Spleen (tissue), 11 donors: ENCODE results near the gene TSPAN15. TPM values are rescaled to one million over a fixed set of nuclear protein-coding genes. Genes with fewer than 3 reads are reported as not detected.

Experiments
- DNase-seq: peaks from one replicate; pipeline ENCODE4 v3.0.0-alpha.2; 2020
- H3K27ac ChIP-seq, 8 donors: fragments of 200-600 bp; sonication (generic) in 7 of 8; 1 replicate in 4 of 8; 2 replicates in 4 of 8; pipeline versions ENCODE4 v1.5.0 to v1.8.0; 2016 to 2021; ENCODE audit warnings: inconsistent platforms in 4 of 8, mild to moderate bottlenecking in 4 of 8, moderate library complexity in 1 of 8
- H3K27me3 ChIP-seq, 7 donors: fragments of 200-600 bp; sonication (generic) in 6 of 7; replicated peaks in 1 of 7; 1 replicate in 4 of 7; 2 replicates in 3 of 7; pipeline versions ENCODE4 v1.5.0 to v1.8.0; 2016 to 2021; ENCODE audit warnings: inconsistent platforms in 3 of 7, mild to moderate bottlenecking in 1 of 7
- H3K36me3 ChIP-seq, 6 donors: fragments of 200-600 bp; sonication (generic) in 5 of 6; 1 replicate in 4 of 6; 2 replicates in 2 of 6; pipeline versions ENCODE4 v1.5.0 to v1.8.0; 2016 to 2021; ENCODE audit warnings: inconsistent platforms in 2 of 6
- H3K4me1 ChIP-seq, 6 donors: fragments of 200-600 bp; sonication (generic) in 5 of 6; 1 replicate in 3 of 6; 2 replicates in 3 of 6; pipeline versions ENCODE4 v1.5.0 to v1.8.0; 2016 to 2021; ENCODE audit warnings: inconsistent platforms in 3 of 6
- H3K4me3 ChIP-seq, 8 donors: fragments of 200-600 bp; sonication (generic) in 7 of 8; 1 replicate in 4 of 8; 2 replicates in 4 of 8; pipeline versions ENCODE4 v1.5.0 to v1.8.0; 2016 to 2021; ENCODE audit warnings: inconsistent platforms in 4 of 8, mild to moderate bottlenecking in 4 of 8, moderate library complexity in 2 of 8
- H3K9me3 ChIP-seq, 8 donors: fragments of 200-600 bp; sonication (generic) in 7 of 8; 1 replicate in 4 of 8; 2 replicates in 4 of 8; pipeline versions ENCODE4 v1.5.0 to v1.8.0; 2016 to 2021; ENCODE audit warnings: inconsistent platforms in 4 of 8
- CTCF ChIP-seq, 11 experiments: fragments of 200-600 bp in 7 of 11; fragments of 450-650 bp in 4 of 11; sonication (generic) in 4 of 11; IDR thresholded peaks in 8 of 11; conservative IDR thresholded peaks in 3 of 11; 1 replicate in 7 of 11; 2 replicates in 4 of 11; pipeline versions ENCODE4 v1.4.0 to v1.8.0; 2016 to 2021; ENCODE audit warnings: antibody characterized with exemption in 11 of 11, inconsistent platforms in 4 of 11, mild to moderate bottlenecking in 1 of 11
- POLR2A ChIP-seq, 3 donors: fragments of 450-650 bp; IDR thresholded peaks; one replicate each; pipeline ENCODE4 v1.5.1; 2017; ENCODE audit warnings: antibody characterized with exemption in 3 of 3, mild to moderate bottlenecking in 1 of 3
- POLR2AphosphoS5 ChIP-seq, 3 donors: sonication (generic); formaldehyde crosslinking; IDR thresholded peaks; one replicate each; pipeline ENCODE4 v1.5.1; 2017; ENCODE audit warnings: antibody characterized with exemption in 3 of 3
- WGBS, 5 donors: extraction: QIAGEN DNeasy Blood & Tissue Kit in 3 of 5; methylation state at CpG; one replicate each; pipeline versions ENCODE4 v1.1.5 to v1.1.7; 2013 to 2018; 5-methylcytosine and 5-hydroxymethylcytosine counted together
- intact Hi-C: fragments of 100-400 bp; cut with DNase I; formaldehyde crosslinking; loops from one replicate; pipeline ENCODE4 v1.15.0; 2023; ENCODE audit warnings: low total_unique reads
- polyA plus RNA-seq, 3 donors: library from polyadenylated mRNA; stranded (reverse); fragments of 200-250 nt; gene quantifications; one replicate each; pipeline ENCODE4 v1.2.1, GENCODE V29; 2013
- total RNA-seq, 7 donors: library from RNA; depleted of rRNA in 3 of 7; stranded (reverse); fragments of >200 nt in 3 of 7; fragmentation: NEBNext Ultra II Directional in 4 of 7; extraction: Animal tissue kit (Norgen Biotek cat#: 25700) in 4 of 7; gene quantifications; one replicate each; pipeline versions ENCODE4 v1.1.0 to v1.2.1, GENCODE V29; 2016 to 2021
- donor health status: healthy with polysubstance abuse.
- donor health status: DM: no; HTN: no; CAD: no; lungs with moderate emphysema.
- donor health status: DM: no; HTN: no; CAD: no.
- donor health status: Bipolar disorder and iron deficiency.
- donor health status: healthy.
- donor health status: DM: no; HTN: no; CAD: no.
- donor health status: DM: yes; HTN: yes; CAD: no.

The TSPAN15 gene
- total and polyA plus RNA-seq, 10 donors: 13.5 to 68.4 (median 41.3) TPM

- Histone ChIP-seq H3K9me3 (no peaks in the 10 kb centered on the region), H3K4me1 (peaks cover 42 to 96% (median 79%) of the 10 kb centered on the region in 6 donors), H3K27ac (peak overlapping the region; percentile 36 to 85 (median 69)), H3K27me3 (no peaks in the 10 kb centered on the region), H3K36me3 (no peaks in the 10 kb centered on the region), H3K4me3 (no peak overlapping the region)
- 36 to 67% (median 51%) methylated on average over 1 to 2 of the region's 2 CpGs for WGBS, 5 donors
- peak; percentile 23 to 52 (median 50) for TF ChIP-seq POLR2AphosphoS5 (IDR thresholded peaks at IDR 0.05)
- no peak for TF ChIP-seq POLR2A (IDR thresholded peaks at IDR 0.05)
- peak; percentile 75 for DNase-seq
- intact Hi-C loops: no loop called here
These were observed 13.6 kb downstream of the TSPAN15 start for GRCh38 chr10:69464801-69465401.

GRCh38 chr10:69465457-69466157 lies 14.3 kb downstream of the TSPAN15 start:
- 60 to 74% (median 63%) methylated on average over 9 of the region's 9 CpGs for WGBS, 5 donors

GRCh38 chr10:69466158-69466490 lies 14.9 kb downstream of the TSPAN15 start:
- Histone ChIP-seq H3K9me3 (no peaks in the 10 kb centered on the region), H3K4me1 (peaks cover 32 to 91% (median 72%) of the 10 kb centered on the region in 6 donors), H3K4me3 (no peak overlapping the region), H3K27me3 (no peaks in the 10 kb centered on the region), H3K36me3 (no peaks in the 10 kb centered on the region), H3K27ac (peak overlapping the region in 5 of 8 donors; percentile 67 to 85 (median 78))
- 32 to 55% (median 45%) methylated on average over 5 of the region's 5 CpGs for WGBS, 5 donors
- intact Hi-C loops: no loop called here
- peak; percentile 35 for DNase-seq
- no peak for TF ChIP-seq CTCF (IDR thresholded peaks at IDR 0.05 in 8 of 11, conservative IDR thresholded peaks at IDR 0.05 in 3 of 11)
- TF ChIP-seq POLR2A (IDR thresholded peaks at IDR 0.05): no peak
- TF ChIP-seq POLR2AphosphoS5 (IDR thresholded peaks at IDR 0.05): no peak

More at GRCh38 chr10:69465457-69466157, 14.3 kb downstream of the TSPAN15 start:
- no peak for TF ChIP-seq CTCF (IDR thresholded peaks at IDR 0.05 in 8 of 11, conservative IDR thresholded peaks at IDR 0.05 in 3 of 11)
- no peak for TF ChIP-seq POLR2AphosphoS5 (IDR thresholded peaks at IDR 0.05)
- TF ChIP-seq POLR2A (IDR thresholded peaks at IDR 0.05): no peak
- peak; percentile 66 for DNase-seq
- intact Hi-C loops: no loop called here
- peaks cover 36 to 91% (median 75%) of the 10 kb centered on the region in 6 donors for H3K4me1 ChIP-seq
- no peak overlapping the region for H3K4me3 ChIP-seq
- H3K27ac ChIP-seq: peak overlapping the region; percentile 36 to 85 (median 69)
- H3K27me3 ChIP-seq: no peaks in the 10 kb centered on the region
- no peaks in the 10 kb centered on the region for H3K9me3 ChIP-seq
- H3K36me3 ChIP-seq: no peaks in the 10 kb centered on the region

GRCh38 chr10:69466689-69467088 lies 15.4 kb downstream of the TSPAN15 start:
- Histone ChIP-seq H3K27me3 (no peaks in the 10 kb centered on the region), H3K4me1 (peaks cover 32 to 91% (median 69%) of the 10 kb centered on the region in 6 donors), H3K4me3 (no peak overlapping the region), H3K36me3 (no peaks in the 10 kb centered on the region), H3K9me3 (no peaks in the 10 kb centered on the region), H3K27ac (peak overlapping the region in 5 of 8 donors; percentile 67 to 85 (median 78))
- intact Hi-C loops: no loop called here
- DNase-seq: peak; percentile 62
- TF ChIP-seq CTCF (IDR thresholded peaks at IDR 0.05 in 8 of 11, conservative IDR thresholded peaks at IDR 0.05 in 3 of 11) (no peak), POLR2A (IDR thresholded peaks at IDR 0.05) (no peak), POLR2AphosphoS5 (IDR thresholded peaks at IDR 0.05) (no peak)
- 52 to 81% (median 70%) methylated on average over 10 of the region's 10 CpGs for WGBS, 5 donors
